ENCODE data around the gene CERS5.

The CERS5 gene

GRCh38 chr12:50106907-50107306, 60.3 kb downstream of the CERS5 start:
- no peak for TF ChIP-seq Cebpa-rat (IDR thresholded peaks at IDR 0.05)
- no peak overlapping the region for H3K4me3 ChIP-seq
- no peak overlapping the region for H3K9ac ChIP-seq
- no peaks in the 10 kb centered on the region for H3K9me3 ChIP-seq
- H3K27ac ChIP-seq: no peak overlapping the region
- H4K20me1 ChIP-seq: no peaks in the 10 kb centered on the region
- H3K4me1 ChIP-seq: peaks cover 64% of the 10 kb centered on the region
- H3K4me2 ChIP-seq: no peak overlapping the region
- H3K36me3 ChIP-seq: peaks cover 7% of the 10 kb centered on the region; the same call in 1 of the 2 replicates
- no peaks in the 10 kb centered on the region for H3K27me3 ChIP-seq

DNA sequence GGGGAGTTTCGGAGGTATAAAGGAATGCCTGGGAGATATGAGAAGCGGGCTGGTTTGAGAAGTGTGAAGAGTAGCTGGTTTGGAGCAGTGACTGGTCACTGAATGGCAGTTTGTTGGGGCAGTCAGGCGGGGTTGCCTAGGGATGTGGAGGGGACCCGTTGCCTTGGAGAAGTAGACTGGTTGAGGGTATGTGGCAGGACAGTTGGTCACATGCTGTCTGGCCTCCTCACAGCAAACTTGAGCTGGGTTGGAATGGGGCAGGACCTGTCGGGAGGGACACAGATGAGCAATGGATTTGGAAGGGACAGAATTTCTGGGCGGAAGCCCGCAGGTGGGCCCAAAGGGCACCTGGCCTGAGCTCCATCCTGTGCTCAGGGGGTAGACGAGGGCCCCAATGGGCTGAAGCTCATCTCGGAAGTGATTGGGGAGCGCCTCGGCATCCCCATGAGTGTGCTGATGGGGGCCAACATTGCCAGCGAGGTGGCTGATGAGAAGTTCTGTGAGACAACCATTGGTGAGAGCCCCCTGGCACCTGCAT, 61.2 kb downstream of the CERS5 start:
- TF ChIP-seq Cebpa-rat (IDR thresholded peaks at IDR 0.05): no peak
- Histone ChIP-seq H3K27ac (no peak overlapping the region), H3K4me3 (no peak overlapping the region), H3K4me1 (peaks cover 61% of the 10 kb centered on the region), H3K4me2 (no peak overlapping the region), H3K9me3 (no peaks in the 10 kb centered on the region), H3K36me3 (peaks cover 16% of the 10 kb centered on the region), H3K9ac (no peak overlapping the region), H3K27me3 (no peaks in the 10 kb centered on the region), H4K20me1 (no peaks in the 10 kb centered on the region)

DNA sequence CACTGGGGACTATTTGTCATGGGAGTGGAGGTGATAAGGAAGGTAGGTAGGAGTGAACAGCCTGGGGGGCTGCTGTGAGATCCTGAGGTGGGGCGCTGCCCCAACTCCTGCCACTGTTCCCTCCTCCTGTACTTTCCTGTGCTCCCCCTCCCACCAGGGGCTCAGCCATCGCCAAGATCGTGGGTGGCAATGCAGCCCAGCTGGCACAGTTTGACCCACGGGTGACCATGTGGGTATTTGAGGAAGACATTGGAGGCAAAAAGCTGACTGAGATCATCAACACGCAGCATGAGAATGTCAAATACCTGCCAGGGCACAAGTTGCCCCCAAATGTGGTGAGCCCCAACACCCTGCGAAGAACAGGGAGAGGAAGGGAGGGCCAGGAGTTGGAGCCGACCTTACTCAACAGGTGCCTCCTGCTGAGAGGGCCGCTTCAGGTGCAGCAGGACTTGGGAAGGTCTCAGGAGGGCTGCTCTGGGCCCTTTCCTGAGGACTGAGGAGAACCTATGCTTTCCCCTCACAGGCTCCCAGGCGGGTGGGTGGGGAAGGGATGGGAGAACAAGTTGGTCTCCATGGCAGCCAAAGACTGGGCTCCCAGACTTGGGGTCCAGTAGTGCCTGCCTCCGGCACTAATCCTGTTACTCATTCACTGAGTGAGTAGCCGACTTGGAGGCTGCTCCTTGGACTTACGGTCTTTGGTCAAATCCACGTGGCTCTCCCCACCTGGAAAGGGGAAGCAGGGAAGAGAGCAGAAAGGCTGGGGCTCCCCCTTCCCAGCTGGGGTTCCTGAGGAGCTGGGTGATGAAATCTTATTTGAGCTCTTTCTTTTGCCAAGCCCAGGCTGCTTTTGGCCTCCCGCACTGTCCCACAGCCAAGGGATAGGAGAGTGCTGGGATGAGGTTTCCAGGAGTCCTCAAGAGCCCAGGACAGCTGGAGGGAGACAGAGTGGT, 62.5 kb downstream of the CERS5 start:
- 0 out of 2 replicates have a peak, but pooled peaks cover 3% of the 10 kb centered on the region for H4K20me1 ChIP-seq
- H3K27ac ChIP-seq: no peak overlapping the region
- no peak overlapping the region for H3K9ac ChIP-seq
- no peak overlapping the region for H3K4me2 ChIP-seq
- no peak for TF ChIP-seq Cebpa-rat (IDR thresholded peaks at IDR 0.05)
- H3K27me3 ChIP-seq: no peaks in the 10 kb centered on the region
- no peak overlapping the region for H3K4me3 ChIP-seq
- H3K36me3 ChIP-seq: peaks cover 29% of the 10 kb centered on the region
- peaks cover 48% of the 10 kb centered on the region for H3K4me1 ChIP-seq
- no peaks in the 10 kb centered on the region for H3K9me3 ChIP-seq

DNA sequence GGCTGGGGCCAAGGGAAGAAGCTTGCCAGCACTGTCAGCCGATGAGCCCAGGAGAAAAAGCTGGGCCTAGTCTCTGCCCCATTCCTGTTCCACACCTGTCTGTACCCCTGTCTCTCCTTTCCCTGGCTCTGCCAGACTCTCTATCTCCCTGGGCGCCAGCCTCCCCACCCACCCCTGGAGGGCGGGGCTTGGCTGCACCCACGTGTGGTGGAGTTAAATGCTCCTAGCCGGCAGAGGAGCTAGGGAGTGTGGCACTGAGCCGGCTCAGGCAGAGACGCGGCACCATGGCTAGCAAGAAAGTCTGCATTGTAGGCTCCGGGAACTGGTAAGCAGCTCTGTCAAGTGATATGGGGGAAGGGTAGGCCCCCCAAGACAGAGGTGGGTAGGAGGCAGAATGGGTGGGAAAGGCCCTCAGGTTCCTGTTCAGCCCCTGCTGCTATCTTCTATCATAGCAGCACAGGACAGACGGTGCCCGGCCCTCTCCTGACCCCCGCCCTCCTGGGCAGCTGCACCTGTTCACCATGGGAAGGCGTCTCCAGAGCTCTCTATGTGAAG, 63.3 kb downstream of the CERS5 start, which contains the start of gene GPD1:
TSS of gene GPD1 (plus strand) at position 242 of the 555 bp plus-strand sequence. CDS start at position 285, 43 bp downstream.
- peaks cover 38% of the 10 kb centered on the region for H3K36me3 ChIP-seq
- H3K4me2 ChIP-seq: peak within 1 kb of the TSS; percentile 30
- H3K27me3 ChIP-seq: no peaks in the 10 kb centered on the region
- no peak for TF ChIP-seq Cebpa-rat (IDR thresholded peaks at IDR 0.05)
- H3K9me3 ChIP-seq: no peaks in the 10 kb centered on the region
- peak within 1 kb of the TSS; percentile 11; the same call in 1 of the 2 replicates for H3K27ac ChIP-seq
- no peak within 1 kb of the TSS for H3K9ac ChIP-seq
- peaks cover 12% of the 10 kb centered on the region; the same call in 1 of the 2 replicates for H4K20me1 ChIP-seq
- peaks cover 40% of the 10 kb centered on the region for H3K4me1 ChIP-seq
- H3K4me3 ChIP-seq: no peak within 1 kb of the TSS

DNA sequence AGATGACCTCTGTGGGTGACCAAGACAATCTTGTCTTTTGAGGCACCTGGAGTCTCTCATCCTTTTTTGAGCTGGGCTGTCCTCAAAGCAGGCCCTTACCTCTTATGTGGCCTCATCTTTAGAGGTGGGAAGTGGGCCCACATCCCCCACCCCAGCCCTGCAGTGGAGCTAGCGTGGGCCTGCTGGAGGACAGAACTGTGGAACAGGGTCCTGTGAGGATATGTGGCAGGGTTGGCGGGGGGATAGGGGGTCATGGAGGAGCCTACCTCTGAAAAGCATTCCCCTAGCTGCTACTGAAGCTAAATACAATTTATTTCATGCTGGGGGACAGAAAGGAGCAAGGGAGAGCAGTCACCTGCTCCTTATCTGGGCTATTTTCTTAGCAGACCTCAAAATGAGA, 63.8 kb downstream of the CERS5 start:
- Histone ChIP-seq H4K20me1 (peaks cover 14% of the 10 kb centered on the region; the same call in 1 of the 2 replicates), H3K4me2 (peak overlapping the region; percentile 30), H3K9me3 (no peaks in the 10 kb centered on the region), H3K36me3 (peaks cover 42% of the 10 kb centered on the region), H3K27me3 (no peaks in the 10 kb centered on the region), H3K9ac (no peak overlapping the region), H3K4me1 (peaks cover 35% of the 10 kb centered on the region), H3K27ac (peak overlapping the region; percentile 11; the same call in 1 of the 2 replicates), H3K4me3 (no peak overlapping the region)
- no peak for TF ChIP-seq Cebpa-rat (IDR thresholded peaks at IDR 0.05)

DNA sequence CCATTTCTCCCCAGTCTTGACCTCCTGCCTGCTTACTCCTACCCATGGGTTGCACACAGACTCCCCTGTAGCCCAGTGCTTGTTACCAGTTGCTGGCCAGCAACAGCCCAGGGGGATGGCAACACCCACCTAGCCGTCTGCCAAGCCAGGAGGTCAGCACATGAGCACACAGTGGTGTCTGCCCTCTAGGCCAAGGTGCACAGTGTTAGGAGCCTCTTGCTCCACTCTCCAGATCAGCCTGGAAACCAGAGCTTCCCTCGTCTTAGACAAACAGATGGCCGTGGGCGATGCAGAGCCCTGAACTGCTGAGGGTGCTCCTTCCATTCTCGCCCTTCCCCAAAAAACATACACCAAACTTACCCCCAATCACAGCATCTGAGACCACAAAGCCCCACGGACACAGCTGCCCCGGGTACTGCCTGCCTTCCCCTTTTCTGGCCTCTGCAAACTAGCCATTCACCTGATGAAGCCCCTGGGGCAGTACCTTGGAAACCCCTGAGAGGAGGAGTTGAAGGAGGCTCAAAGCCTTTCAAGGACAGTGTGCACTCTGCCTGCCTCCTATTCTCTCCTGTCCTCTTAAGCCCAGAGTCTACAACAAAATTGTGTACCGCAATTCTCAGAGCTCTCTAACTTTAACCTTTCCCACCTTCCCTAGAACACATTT, 64.4 kb downstream of the CERS5 start:
- Histone ChIP-seq H3K9ac (no peak overlapping the region; the same call in 1 of the 2 replicates), H3K27me3 (no peaks in the 10 kb centered on the region), H4K20me1 (peaks cover 14% of the 10 kb centered on the region; the same call in 1 of the 2 replicates), H3K9me3 (no peaks in the 10 kb centered on the region), H3K4me1 (peaks cover 29% of the 10 kb centered on the region), H3K36me3 (peaks cover 48% of the 10 kb centered on the region), H3K4me3 (no peak overlapping the region), H3K4me2 (no peak overlapping the region), H3K27ac (peak overlapping the region; percentile 11; the same call in 1 of the 2 replicates)
- no peak for TF ChIP-seq Cebpa-rat (IDR thresholded peaks at IDR 0.05)

DNA sequence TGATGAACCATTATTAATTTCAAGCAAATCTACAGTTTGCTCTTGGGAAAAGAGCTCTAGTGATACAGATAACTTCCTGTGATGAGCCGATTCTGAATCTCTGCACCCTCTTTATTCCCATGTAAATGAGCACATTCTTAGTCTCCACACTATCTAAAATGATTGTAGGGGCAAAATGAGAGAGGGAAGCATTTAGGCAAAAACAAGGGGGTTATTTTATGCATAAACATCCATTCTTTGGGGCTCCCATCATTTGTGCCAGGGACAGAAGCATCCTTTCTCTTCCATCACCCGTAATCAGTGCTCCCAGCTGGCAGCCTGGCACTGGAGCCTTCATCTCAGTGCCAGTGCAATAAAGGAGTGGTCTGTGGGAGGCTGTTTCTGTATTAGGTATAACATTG, 65.0 kb downstream of the CERS5 start:
- Histone ChIP-seq H3K4me2 (no peak overlapping the region), H3K4me3 (no peak overlapping the region), H3K27me3 (no peaks in the 10 kb centered on the region), H3K27ac (no peak overlapping the region), H3K4me1 (peaks cover 23% of the 10 kb centered on the region), H3K9ac (no peak overlapping the region; the same call in 1 of the 2 replicates), H4K20me1 (peaks cover 14% of the 10 kb centered on the region; the same call in 1 of the 2 replicates), H3K9me3 (no peaks in the 10 kb centered on the region), H3K36me3 (peaks cover 55% of the 10 kb centered on the region)
- no peak for TF ChIP-seq Cebpa-rat (IDR thresholded peaks at IDR 0.05)

DNA sequence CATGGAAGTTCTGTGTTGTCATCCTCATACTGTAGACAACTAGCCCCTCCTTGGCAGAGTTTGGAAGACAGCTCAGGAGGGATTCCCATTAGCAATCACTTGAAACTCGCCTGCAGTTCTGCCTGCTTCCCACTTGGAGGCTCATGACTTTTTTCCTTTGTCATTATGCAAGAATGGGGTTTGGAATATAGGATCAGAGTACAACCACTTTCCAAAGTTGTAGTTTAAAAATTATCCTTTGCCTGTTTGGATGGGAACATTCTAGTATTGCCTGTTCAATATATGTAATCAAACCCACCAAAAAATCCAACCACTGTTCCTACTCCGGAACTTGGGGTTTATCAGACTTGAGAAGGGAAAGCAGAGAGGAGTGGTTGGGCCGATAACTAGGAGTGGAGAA, 65.5 kb downstream of the CERS5 start:
- H3K9me3 ChIP-seq: no peaks in the 10 kb centered on the region
- no peak overlapping the region for H3K27ac ChIP-seq
- no peak overlapping the region for H3K4me2 ChIP-seq
- TF ChIP-seq Cebpa-rat (IDR thresholded peaks at IDR 0.05): no peak
- H3K27me3 ChIP-seq: no peaks in the 10 kb centered on the region
- no peak overlapping the region for H3K9ac ChIP-seq
- H3K4me3 ChIP-seq: no peak overlapping the region
- H4K20me1 ChIP-seq: peaks cover 14% of the 10 kb centered on the region; the same call in 1 of the 2 replicates
- H3K4me1 ChIP-seq: peaks cover 19% of the 10 kb centered on the region
- peaks cover 59% of the 10 kb centered on the region for H3K36me3 ChIP-seq

GRCh38 chr12:50100561-50100960, 66.6 kb downstream of the CERS5 start:
- Histone ChIP-seq H3K36me3 (peaks cover 70% of the 10 kb centered on the region), H3K9me3 (no peaks in the 10 kb centered on the region), H3K9ac (no peak overlapping the region), H4K20me1 (peaks cover 14% of the 10 kb centered on the region; the same call in 1 of the 2 replicates), H3K4me1 (peaks cover 19% of the 10 kb centered on the region), H3K27ac (no peak overlapping the region), H3K4me2 (no peak overlapping the region), H3K4me3 (no peak overlapping the region), H3K27me3 (no peaks in the 10 kb centered on the region)
- no peak for TF ChIP-seq Cebpa-rat (IDR thresholded peaks at IDR 0.05)
